Fibroblast of skin of back (primary cell): Measurements from ENCODE around the gene PPP1R2.
"Not testable (repeated sequence)": the region's sequence is repeated elsewhere in the genome, so short reads cannot be mapped to it uniquely, and the experiment has no call there.

ENCODE experiments used
- DNase-seq: peaks from one replicate; pipeline ENCODE4 v3.0.0-alpha.2; 2013

The PPP1R2 gene

DNA sequence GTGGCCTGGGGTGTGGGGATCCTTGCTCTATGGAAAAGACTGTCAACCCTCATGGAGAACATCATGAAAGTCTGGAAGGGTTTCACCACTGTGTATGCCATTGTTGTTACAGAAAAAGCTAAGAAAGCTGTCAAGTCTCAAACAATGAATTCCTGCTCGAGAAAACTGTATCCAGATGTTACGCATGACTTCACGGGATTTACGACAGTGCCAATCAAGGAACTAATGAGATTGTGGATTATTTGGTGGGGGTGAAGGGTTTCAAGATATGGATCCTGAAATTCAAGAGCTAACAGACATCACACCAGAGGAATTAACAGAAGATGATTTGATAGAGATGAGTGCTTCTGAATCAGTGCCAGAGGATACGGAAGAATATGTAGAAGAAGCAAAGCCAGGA is 7.8 kb downstream of the PPP1R2 start:
- DNase-seq, result no peak

- no peak for DNase-seq
Measured at GRCh38 chr3:195532834-195533233, 10.3 kb downstream of the PPP1R2 start.

DNA sequence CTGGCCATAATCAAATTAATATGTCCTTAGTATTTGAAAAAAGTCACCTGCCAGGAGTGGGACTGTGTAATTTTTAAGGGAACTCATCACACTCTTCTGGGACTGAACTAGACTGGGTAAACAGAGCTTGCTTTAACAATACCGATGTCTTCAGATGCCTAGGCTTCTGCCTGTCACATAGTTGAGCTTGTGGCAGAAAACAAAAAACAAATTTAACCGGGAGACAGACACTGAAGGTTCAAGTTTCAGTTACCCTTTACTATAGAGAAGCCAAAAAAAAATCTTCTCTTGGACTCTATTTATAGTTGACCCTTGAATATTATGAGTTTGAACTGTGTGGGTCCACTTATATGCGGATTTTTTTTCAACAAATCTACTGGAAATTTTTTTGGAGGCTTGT is 10.8 kb downstream of the PPP1R2 start:
- no peak for DNase-seq

DNA sequence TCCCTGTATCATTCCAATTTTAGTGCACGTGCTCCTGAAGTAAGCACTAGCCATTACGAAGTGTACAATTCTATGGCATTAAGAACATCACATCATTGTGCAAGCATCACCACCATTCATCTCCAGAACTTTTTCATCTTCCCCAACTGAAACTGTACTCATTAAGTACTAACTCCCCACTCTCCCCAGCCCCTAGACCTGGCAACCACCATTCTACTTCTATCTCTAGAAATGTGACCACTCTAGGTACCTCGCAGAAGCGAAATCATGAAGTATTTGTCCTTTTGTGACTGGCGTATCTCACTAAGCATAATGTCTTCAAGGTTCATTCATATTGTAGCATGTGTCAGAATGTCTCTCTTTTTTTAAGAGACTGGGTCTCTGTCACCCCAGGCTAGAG is 11.4 kb downstream of the PPP1R2 start:
- no peak for DNase-seq

DNA sequence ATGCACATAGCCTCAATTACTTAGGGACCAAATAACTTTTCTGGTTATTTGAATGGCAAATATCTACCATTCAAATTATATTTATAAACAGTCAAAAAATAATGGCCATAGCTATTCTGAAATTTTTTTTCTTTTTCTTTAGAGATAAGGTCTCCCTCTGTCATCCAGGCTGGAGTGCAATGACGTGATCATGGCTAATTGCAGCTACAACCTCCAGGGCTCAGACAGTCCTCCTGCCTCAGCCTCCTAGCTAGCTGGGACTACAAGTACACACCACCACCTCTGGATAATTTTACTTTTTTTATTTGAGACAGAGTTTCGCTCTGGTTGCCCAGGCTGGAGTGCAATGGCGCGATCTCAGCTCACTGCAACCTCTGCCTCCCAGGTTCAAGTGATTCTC is 16.6 kb downstream of the PPP1R2 start:
- no peak for DNase-seq

GRCh38 chr3:195524171-195524896 is 18.8 kb downstream of the PPP1R2 start:
- DNase-seq, result no peak

DNA sequence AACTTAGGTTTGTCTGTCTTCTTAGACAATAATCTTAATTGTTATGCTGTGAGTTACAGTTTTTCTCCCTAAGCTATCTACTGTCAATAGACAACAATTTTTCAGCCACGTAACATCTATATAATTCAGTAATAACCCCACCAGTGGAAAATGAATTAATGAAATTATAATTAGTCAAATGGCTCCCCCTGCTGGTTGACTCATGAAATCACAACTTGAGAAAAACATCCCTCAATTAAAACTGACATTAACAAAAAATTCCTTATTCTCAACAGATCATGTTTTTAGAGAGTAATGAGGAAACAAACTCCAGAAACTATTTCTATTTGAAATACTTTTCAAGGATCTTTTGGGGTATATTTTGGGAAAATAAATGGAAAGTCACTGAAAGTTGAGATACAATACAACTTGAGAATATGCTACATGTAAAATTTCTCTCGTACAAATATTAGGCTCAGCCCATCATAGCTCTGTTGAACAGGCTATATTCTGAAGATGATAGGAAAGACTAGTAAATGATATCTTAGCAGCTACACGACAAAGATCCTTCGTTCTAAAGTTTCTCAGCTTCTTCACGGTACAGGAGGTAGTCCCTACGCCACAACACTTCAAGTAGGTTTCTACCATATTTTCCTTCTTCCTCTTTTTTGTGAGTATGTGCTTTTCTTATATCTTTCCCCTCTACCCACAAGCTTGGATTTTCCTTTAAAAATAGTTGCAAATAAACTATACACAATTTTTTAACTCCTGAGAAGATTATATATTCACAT is 20.7 kb downstream of the PPP1R2 start:
- peak; percentile 36 for DNase-seq

GRCh38 chr3:195517030-195517429 is 26.1 kb downstream of the PPP1R2 start:
- no peak for DNase-seq

DNA sequence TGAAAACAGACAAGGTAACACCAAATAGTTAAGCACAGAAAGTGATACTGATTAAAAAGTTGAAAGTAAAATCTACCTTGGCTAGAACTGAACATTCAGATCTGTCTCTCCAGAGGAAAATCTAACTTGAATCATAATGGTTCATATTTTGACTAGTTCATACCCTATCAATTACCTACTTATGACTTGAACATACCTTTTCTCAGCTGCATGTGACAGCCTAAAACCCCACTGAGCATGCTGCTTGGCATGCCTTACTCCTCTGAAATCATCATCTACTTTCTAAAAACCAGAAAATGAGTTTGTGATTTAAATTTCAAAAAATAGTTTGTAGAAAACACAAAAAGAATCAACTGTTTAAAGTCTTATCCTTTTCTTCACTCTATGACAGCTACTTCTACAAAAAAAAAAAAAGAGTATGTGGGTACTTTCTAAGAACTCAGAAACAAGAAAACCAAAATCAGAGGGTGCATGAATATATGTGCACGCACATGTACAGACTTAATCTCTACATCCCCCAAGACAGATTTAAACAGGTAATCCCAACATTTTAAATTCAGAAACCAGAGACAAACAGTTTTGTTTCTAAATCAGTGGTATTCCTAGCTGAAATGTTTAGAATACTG is 28.4 kb downstream of the PPP1R2 start:
- not testable (repeated sequence) for DNase-seq

DNA sequence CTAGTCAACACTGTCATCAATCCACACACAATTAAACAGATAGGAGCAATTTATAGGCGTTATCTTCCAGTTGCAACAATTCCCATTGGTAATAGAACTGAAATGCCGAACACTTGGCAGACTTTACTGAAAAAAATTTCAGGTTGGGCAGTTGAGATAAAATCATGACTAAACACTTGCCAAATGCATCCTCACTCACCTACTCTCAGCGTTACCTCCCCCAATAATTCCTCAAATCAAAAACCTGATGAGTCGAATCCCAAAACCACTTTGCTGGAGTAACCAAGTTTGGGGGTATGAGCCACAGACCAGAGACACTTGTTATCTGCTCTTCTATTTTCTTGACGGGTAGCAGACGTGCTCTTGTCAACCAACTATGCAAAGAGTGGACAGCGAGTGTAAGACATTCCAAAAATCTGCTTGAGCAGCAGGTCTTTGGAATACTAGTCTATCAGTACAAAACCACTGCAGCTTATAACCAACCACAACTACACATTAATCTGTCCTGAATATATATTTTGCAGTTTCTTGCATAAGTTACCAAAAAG is 30.3 kb downstream of the PPP1R2 start:
- DNase-seq, result no peak

GRCh38 chr3:195511136-195511535 is 32.0 kb downstream of the PPP1R2 start:
- DNase-seq, result no peak

DNA sequence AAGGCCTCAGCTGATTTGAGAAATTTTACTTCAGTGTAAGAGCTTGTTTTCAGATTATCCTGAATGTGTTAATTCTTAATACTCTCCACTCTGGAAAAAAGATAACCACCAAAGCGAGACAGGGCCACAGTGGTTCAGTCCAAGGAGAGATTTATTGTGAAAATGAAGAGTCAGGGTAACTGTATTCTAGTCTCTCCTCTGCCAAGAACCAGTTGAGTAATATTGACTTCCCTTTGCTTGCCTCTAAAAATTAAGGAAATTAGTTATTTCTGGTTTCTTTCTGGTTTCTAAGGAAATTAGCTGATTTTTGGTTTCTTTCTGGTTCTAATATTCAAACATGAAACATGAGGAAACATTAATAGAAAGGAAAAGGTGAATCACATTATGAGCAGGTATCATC is 34.9 kb downstream of the PPP1R2 start:
- no peak for DNase-seq

DNA sequence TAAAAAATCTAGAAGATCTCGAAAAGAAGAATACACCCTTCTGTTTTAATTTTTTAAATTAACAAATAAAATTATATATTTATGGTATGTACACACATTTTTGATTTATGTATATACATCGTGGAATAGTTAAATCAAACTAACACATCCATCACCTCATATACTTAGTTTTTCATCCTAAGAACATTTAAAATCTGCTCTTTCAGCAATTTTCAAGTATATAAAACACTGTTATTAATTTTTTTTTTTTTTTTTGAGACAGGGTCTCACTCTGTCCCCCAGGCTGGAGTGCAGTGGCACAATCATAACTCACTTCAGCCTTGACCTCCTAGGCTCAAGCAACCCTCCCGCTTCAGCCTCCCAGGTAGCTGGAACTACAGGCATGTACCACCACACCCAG is 67.5 kb downstream of the PPP1R2 start:
- DNase-seq, result no peak

GRCh38 chr3:195475116-195475515 is 68.0 kb downstream of the PPP1R2 start:
- DNase-seq, result not testable (repeated sequence)

DNA sequence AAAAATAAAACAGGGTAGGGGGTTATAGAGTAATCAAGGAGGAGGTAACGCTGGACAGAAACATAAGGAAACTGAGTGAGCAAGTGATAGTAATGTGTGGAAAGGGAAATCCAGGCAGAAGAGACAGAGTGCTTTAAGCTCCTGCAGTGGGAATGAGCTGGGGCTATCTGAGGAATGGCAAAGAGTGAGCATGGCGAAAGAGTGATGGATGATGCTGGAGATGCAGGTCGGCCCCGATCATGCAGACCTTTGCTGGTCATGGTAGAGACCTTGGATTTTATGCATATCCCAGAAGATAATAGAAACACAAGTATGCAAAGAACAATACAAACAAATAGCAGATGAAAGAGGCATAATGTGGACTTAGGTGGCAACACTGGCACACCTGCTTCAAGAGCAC is 74.3 kb downstream of the PPP1R2 start:
- DNase-seq, result no peak

DNA sequence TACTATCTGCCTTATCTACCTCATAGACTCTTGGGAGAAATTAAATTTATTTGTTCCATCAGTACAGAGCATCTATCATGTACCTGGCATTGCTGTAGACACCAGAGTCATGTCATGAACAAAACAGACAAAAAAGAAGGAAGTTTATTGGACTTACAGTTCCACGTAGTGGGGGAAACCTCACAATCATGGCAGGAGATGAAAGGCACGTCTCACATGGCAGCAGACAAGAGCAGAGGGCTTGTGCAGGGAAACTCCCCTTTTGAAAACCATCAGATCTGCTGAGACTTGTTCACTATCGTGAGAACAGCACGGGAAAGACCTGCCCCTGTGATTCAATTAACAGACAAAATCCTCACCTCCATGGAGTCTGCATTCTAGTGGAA is 74.7 kb downstream of the PPP1R2 start:
- DNase-seq, result no peak

DNA sequence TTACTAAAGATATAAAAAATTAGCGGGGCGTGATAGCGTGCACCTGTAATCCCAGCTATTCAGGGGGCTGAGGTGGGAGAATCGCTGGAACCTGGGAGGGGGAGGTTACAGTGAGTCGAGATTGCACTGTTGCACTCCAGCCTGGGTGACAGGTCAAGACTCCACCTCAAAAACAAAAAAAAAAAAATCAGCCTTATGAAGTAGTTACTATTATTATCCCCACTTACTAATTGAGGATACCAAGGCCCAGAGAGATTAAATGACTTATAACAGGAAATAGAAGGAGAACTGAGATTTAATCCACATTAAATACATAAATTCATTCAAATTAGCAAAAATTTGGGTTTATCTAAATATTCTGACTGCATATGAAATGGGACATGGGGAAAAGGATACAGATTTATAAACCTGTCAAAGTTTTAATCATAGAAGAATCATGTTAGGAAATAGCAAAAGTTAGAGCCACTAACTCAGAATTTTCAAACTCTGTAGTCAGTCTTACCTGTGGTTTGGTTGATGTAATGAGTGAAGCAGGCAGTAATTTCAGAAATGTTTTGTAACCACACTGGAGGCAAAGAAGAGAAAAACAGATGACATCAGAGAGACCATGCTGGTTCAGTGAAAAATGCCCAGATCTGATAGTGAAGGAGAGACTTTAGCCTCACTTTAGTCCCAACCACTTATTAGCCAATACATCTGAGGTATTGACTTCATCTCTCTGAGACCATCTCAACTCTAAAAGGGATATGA is 75.3 kb downstream of the PPP1R2 start:
- DNase-seq, result peak; percentile 67

DNA sequence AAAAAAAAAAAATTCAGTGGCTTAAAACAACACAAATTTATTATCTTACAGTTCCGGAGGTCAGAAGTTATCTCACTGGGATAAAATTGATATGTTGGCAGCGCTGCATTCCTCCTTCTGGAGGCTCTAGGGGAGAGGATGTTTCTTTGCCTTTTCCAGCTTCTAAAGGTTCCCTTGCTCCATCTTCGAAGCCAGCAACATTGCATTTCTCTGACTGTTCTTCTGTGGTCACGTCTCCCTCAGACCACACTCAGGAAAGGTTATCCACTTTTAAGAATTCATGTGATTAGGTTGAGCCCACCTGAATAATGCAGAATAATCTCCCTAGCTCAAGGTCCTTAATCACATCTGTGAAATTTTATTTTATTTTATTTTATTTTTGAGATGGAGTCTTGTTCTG is 76.9 kb downstream of the PPP1R2 start:
- no peak for DNase-seq
